GM23338 (cell line): Measurements from ENCODE around the gene COX4I2. TPM values are rescaled to one million over a fixed set of nuclear protein-coding genes. Genes with fewer than 3 reads are reported as not detected.
"Not testable (repeated sequence)": the region's sequence is repeated elsewhere in the genome, so short reads cannot be mapped to it uniquely, and the experiment has no call there.

Experiments used
- ATAC-seq: fragments of 200-7000 bp; cut with Tn5 transposase; 3 replicates; pipeline ENCODE4 v1.9.1; 2020
- DNase-seq: peaks from one replicate; pipeline ENCODE4 v3.0.0-alpha.2; 2015; ENCODE audit warnings: low spot score
- H2AFZ ChIP-seq: fragments of 200-600 bp; sonication (generic); 2 replicates; pipeline ENCODE4 v1.8.0; 2016; ENCODE audit warnings: antibody characterized with exemption, mild to moderate bottlenecking, moderate library complexity
- H3F3A ChIP-seq: fragments of 200-600 bp; sonication (generic); replicated peaks from 2 replicates; pipeline ENCODE4 v1.8.0; 2017; ENCODE audit warnings: antibody characterized with exemption, mixed run types, low read depth
- H3K27ac ChIP-seq: fragments of 200-600 bp; sonication (generic); 2 replicates; pipeline ENCODE4 v1.6.1; 2016; ENCODE audit warnings: low read depth
- H3K27me3 ChIP-seq: fragments of 200-600 bp; sonication (generic); 2 replicates; pipeline ENCODE4 v1.8.0; 2016; ENCODE audit warnings: mild to moderate bottlenecking, mixed run types, moderate library complexity; ENCODE audit not compliant: insufficient read depth
- H3K36me3 ChIP-seq: fragments of 200-600 bp; sonication (generic); 2 replicates; pipeline ENCODE4 v1.8.0; 2016; ENCODE audit warnings: mild to moderate bottlenecking; ENCODE audit not compliant: insufficient read depth
- H3K4me1 ChIP-seq: fragments of 200-600 bp; sonication (generic); 2 replicates; pipeline ENCODE4 v1.8.0; 2016; ENCODE audit warnings: mild to moderate bottlenecking, moderate library complexity; ENCODE audit not compliant: insufficient read depth
- H3K4me2 ChIP-seq: fragments of 200-600 bp; sonication (generic); 2 replicates; pipeline ENCODE4 v1.7.1; 2017; ENCODE audit warnings: mixed run types
- H3K4me3 ChIP-seq: fragments of 200-600 bp; sonication (generic); 2 replicates; pipeline ENCODE4 v1.6.1; 2016; ENCODE audit warnings: mixed run types
- H3K79me2 ChIP-seq: fragments of 200-600 bp; sonication (generic); replicated peaks from 2 replicates; pipeline ENCODE4 v1.8.0; 2017; ENCODE audit warnings: mild to moderate bottlenecking; ENCODE audit not compliant: insufficient read depth
- H3K9me2 ChIP-seq: fragments of 200-600 bp; sonication (generic); 2 replicates; pipeline ENCODE4 v1.8.0; 2017; ENCODE audit not compliant: insufficient read depth
- H4K20me1 ChIP-seq: fragments of 200-600 bp; sonication (generic); replicated peaks from 2 replicates; pipeline ENCODE4 v1.8.0; 2017; ENCODE audit warnings: mild to moderate bottlenecking; ENCODE audit not compliant: insufficient read depth
- H3K27ac Mint-ChIP-seq: 2 replicates; pipeline ENCODE4 v1.8.0; 2020; ENCODE audit warnings: inconsistent platforms, mild to moderate bottlenecking, moderate library complexity, mixed read lengths
- H3K27me3 Mint-ChIP-seq: 3 replicates; pipeline ENCODE4 v1.8.0; 2022; ENCODE audit warnings: low read depth, mild to moderate bottlenecking, moderate library complexity, mixed read lengths, inconsistent platforms; ENCODE audit not compliant: insufficient read depth, poor library complexity
- H3K36me3 Mint-ChIP-seq: 3 replicates; pipeline ENCODE4 v1.8.0; 2021; ENCODE audit warnings: low read depth, mild to moderate bottlenecking, inconsistent platforms, moderate library complexity, mixed read lengths
- H3K4me1 Mint-ChIP-seq: 3 replicates; pipeline ENCODE4 v1.8.0; 2020; ENCODE audit warnings: mild to moderate bottlenecking, inconsistent platforms, mixed read lengths
- H3K4me3 Mint-ChIP-seq: 3 replicates; pipeline ENCODE4 v1.8.0; 2021; ENCODE audit warnings: moderate library complexity, mild to moderate bottlenecking, inconsistent platforms, mixed read lengths
- H3K9me3 Mint-ChIP-seq: 3 replicates; pipeline ENCODE4 v1.8.0; 2020; ENCODE audit warnings: moderate library complexity, mild to moderate bottlenecking, inconsistent platforms, mixed read lengths
- CREB1 ChIP-seq: fragments of 250-450 bp; sonication (Bioruptor Pico); IDR thresholded peaks from 2 replicates; pipeline ENCODE4 v1.5.0; 2020; ENCODE audit warnings: low read depth, mild to moderate bottlenecking, moderate library complexity
- CTCF ChIP-seq, 2 experiments: fragments of 200-600 bp in 1 of 2; sonication (generic) in 1 of 2; conservative IDR thresholded peaks; 2 replicates each; pipeline versions ENCODE4 v1.5.1 to v1.6.1; 2016 to 2017; ENCODE audit warnings: antibody characterized with exemption in 2 of 2, low read depth in 2 of 2, mild to moderate bottlenecking in 2 of 2, moderate library complexity in 1 of 2
- ETS1 ChIP-seq: IDR thresholded peaks from 2 replicates; pipeline ENCODE4 v1.6.1; 2016; ENCODE audit warnings: antibody characterized with exemption
- EZH2 ChIP-seq: fragments of 200-600 bp; sonication (generic); IDR thresholded peaks from one replicate; pipeline ENCODE4 v1.8.0; 2017; ENCODE audit warnings: antibody characterized with exemption, mild to moderate bottlenecking, low read depth; ENCODE audit not compliant: unreplicated experiment
- EZH2phosphoT487 ChIP-seq: fragments of 200-600 bp; sonication (generic); IDR thresholded peaks from one replicate; pipeline ENCODE4 v1.8.1; 2018; ENCODE audit warnings: antibody characterized with exemption; ENCODE audit not compliant: unreplicated experiment
- JUNB ChIP-seq: IDR thresholded peaks from one replicate; pipeline ENCODE4 v1.6.1; 2016; ENCODE audit warnings: antibody characterized with exemption; ENCODE audit not compliant: unreplicated experiment
- NANOG ChIP-seq: IDR thresholded peaks from 2 replicates; pipeline ENCODE4 v1.6.1; 2016; ENCODE audit warnings: antibody characterized with exemption, borderline replicate concordance
- POLR2AphosphoS5 ChIP-seq: IDR thresholded peaks from 2 replicates; pipeline ENCODE4 v1.6.1; 2016; ENCODE audit warnings: antibody characterized with exemption, low read depth
- ZNF114 ChIP-seq: fragments of 250-450 bp; sonication (Bioruptor Pico); IDR thresholded peaks from 2 replicates; pipeline ENCODE4 v1.5.0; 2020; ENCODE audit warnings: mild to moderate bottlenecking, moderate library complexity
- ZNF331 ChIP-seq: fragments of 250-450 bp; sonication (Bioruptor Pico); IDR thresholded peaks from 2 replicates; pipeline ENCODE4 v1.5.0; 2020; ENCODE audit warnings: low read depth, mild to moderate bottlenecking, moderate library complexity
- ZNF462 ChIP-seq: fragments of 250-450 bp; sonication (Bioruptor Pico); IDR thresholded peaks from 2 replicates; pipeline ENCODE4 v1.5.0; 2020; ENCODE audit warnings: mild to moderate bottlenecking, moderate library complexity
- polyA plus RNA-seq: library from polyadenylated mRNA; unstranded; fragments of >200 nt; fragmentation: Nextera tagmentation; extraction: Ambion mirVana; gene quantifications from 2 replicates; pipeline ENCODE4 v1.2.1, GENCODE V29; 2016
- total RNA-seq: library from RNA; depleted of rRNA; stranded (reverse); fragments of >200 nt; shearing (Covaris generic); gene quantifications from 2 replicates; pipeline ENCODE4 v1.2.3, GENCODE V29; 2014

The COX4I2 gene
- total and polyA plus RNA-seq, 2 experiments from 2014 or later, result 0.63 TPM; not detected in 1

GRCh38 chr20:31596412-31596715 is 41.3 kb upstream of the COX4I2 start:
- not testable (repeated sequence) for H3K4me3 Mint-ChIP-seq, H3K79me2 ChIP-seq, H2AFZ ChIP-seq, H3K9me2 ChIP-seq, H3K36me3 ChIP-seq, ATAC-seq, H4K20me1 ChIP-seq, DNase-seq, H3K36me3 Mint-ChIP-seq, H3K9me3 Mint-ChIP-seq, H3K27me3 ChIP-seq, H3K27ac Mint-ChIP-seq, H3K4me3 ChIP-seq
- Mint-ChIP-seq H3K4me1 (peaks cover 30% of the 10 kb centered on the region), H3K27me3 (peaks cover 14% of the 10 kb centered on the region)
- H3K4me2 ChIP-seq, result peak overlapping the region; percentile 1; the same call in 1 of the 2 replicates
- peaks cover 21% of the 10 kb centered on the region for H3F3A ChIP-seq
- peak overlapping the region; percentile 27 for H3K27ac ChIP-seq
- peaks cover 32% of the 10 kb centered on the region for H3K4me1 ChIP-seq

- no peak for ATAC-seq
- Mint-ChIP-seq H3K4me3 (no peak overlapping the region), H3K9me3 (peaks cover 3% of the 10 kb centered on the region; the same call in 1 of the 3 replicates), H3K4me1 (peaks cover 27% of the 10 kb centered on the region), H3K36me3 (no peaks in the 10 kb centered on the region), H3K27me3 (peaks cover 11% of the 10 kb centered on the region), H3K27ac (peak overlapping the region; percentile 53)
- H3K4me2 ChIP-seq, result peak overlapping the region; percentile 1; the same call in 1 of the 2 replicates
- no peaks in the 10 kb centered on the region for H3K36me3 ChIP-seq
- H3K27me3 ChIP-seq, result no peaks in the 10 kb centered on the region
- H3K27ac ChIP-seq, result peak overlapping the region; percentile 27
- H3K4me1 ChIP-seq, result peaks cover 29% of the 10 kb centered on the region
- H2AFZ ChIP-seq, result peak overlapping the region; percentile 9; the same call in 1 of the 2 replicates
- H3K4me3 ChIP-seq, result no peak overlapping the region
- H3F3A ChIP-seq, result peaks cover 18% of the 10 kb centered on the region
- H3K9me2 ChIP-seq, result no peaks in the 10 kb centered on the region
- peak; percentile 42 for DNase-seq
- 0 out of 2 replicates have a peak, but pooled peaks cover 5% of the 10 kb centered on the region for H3K79me2 ChIP-seq
- H4K20me1 ChIP-seq, result no peaks in the 10 kb centered on the region
- TF ChIP-seq JUNB, result no peak
- TF ChIP-seq CTCF (conservative IDR thresholded peaks at IDR 0.05; ENCODE audit: low read depth in 2 of 2), result no peak
- TF ChIP-seq ZNF114 (CRISPR knock-in tag), result no peak
- TF ChIP-seq ZNF462 (CRISPR knock-in tag), result no peak
- no peak for TF ChIP-seq ZNF331 (CRISPR knock-in tag)
- TF ChIP-seq CREB1 (CRISPR knock-in tag), result no peak
- no peak for TF ChIP-seq EZH2phosphoT487
- TF ChIP-seq POLR2AphosphoS5, result no peak
- no peak for TF ChIP-seq NANOG
- no peak for TF ChIP-seq ETS1
- no peak for TF ChIP-seq EZH2
Measured at GRCh38 chr20:31596831-31597480, 40.8 kb upstream of the COX4I2 start.
